HG03108 (cell line): ENCODE measurements around the gene HORMAD2.
"Not testable (repeated sequence)": the region's sequence is repeated elsewhere in the genome, so short reads cannot be mapped to it uniquely, and the experiment has no call there.

Experiments
- ATAC-seq: cut with Tn5 transposase; IDR thresholded peaks from one replicate; pipeline ENCODE4 v1.9.1; 2021; ENCODE audit warnings: moderate library complexity; ENCODE audit not compliant: unreplicated experiment

The HORMAD2 gene

DNA sequence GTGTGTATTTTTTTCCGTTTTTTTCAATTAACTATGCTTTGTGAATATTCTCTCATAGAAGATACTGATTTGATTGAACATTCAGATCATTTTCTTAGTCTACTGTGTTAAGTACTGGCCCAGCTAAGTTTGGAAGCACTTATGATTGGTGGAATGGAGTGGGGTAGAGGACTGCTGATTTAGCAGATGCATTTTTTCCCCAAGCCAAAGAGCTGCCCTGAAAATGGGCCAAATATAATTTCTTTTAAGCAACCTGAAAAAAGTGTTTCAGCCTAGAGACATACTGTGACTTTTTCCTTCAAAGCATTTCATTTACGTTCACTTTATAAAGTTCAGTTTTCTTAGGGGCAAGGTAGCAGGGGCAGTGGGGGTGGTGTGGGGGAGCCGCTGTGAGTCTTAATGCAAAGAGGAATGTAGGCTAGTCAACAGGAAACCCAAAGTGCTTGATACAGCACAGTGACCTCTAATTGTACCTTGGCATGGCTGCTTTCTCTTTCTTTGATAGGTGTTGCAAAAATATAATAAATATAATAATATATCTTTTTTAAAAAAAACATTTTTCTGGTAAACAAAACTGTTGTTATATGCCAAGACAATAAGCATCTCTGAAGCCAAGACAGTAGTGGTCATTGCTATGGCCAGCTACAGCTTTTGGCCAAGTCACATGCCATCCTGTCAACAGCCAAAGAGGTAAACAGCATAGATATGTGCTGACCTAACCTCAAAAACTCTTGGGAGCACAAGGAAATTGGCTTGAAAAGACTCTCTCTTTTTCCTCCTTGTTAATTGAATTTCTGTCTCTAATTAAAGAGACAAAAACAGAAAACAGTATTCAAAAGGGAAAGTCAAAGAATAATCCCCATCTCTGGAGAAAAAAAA lies 107.5 kb downstream of the HORMAD2 start:
- no peak for ATAC-seq

DNA sequence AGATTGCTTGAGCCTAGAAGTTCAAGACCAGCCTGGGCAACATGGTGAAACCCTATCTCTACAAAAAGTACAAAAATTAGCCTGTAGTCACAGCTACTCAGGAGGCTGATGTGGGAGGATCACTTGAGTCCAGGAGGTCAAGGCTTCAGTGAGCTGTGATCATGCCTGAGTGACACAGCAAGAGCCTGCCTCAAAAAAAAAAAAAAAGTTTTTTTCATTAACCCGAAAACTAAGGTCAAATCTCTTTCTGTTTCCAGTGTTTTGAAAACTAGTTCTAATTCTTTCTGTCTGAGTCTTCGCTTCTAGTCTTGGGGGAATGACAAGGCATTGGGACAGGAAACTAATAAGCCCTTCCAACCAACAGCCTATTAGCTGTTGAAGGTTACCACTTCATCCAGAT lies 108.6 kb downstream of the HORMAD2 start:
- no peak for ATAC-seq

DNA sequence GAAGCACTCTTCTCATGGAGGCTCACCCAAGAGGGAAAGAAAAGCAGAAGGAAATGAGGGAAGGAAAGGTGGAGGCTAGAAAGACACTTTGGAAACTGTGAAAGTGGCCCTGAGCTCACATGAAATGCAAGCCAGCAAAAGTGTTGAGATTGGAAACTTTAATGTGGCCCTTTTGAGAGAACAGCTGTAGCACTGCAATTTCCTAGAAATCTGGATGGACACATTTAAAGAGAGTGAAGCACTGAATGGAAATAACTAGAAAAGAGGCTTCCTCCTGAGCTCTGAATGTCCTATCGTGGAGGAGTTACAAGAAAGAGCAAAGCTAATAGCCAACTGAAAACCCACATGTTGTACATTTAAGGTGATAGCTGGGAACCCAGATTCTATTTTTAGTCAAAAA lies 110.3 kb downstream of the HORMAD2 start:
- ATAC-seq, result no peak

DNA sequence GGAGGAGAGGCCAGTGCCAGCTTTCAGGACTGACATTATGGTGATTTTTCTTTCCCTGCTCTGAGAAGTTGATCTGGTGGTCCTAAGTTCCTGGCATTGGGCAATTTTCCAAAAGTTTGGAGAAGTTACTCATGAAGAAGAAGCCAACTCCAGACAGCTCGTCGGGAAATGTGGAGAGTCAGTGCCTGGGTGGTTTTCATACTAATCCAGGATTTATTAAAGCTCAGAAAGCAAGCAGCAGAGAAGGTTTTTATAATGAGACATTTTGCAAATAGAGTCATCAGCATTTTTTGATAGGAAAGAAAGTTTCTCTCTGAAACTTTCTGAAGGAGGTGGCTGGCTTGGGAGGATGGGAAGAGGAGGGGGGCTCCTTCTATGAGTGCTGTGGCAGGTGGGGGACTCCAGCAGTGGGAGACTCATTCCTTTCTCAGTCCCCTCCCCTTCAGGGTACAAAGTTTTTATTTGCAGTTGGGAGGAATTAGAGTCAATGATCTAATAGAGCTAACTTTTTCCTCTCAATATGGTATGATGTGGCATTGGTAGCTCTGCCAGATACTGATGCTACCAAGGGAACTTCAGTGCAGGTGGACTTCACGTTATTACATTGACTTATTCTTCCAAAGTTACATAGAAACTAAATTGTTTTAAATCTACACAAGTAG lies 110.9 kb downstream of the HORMAD2 start:
- ATAC-seq, result no peak

DNA sequence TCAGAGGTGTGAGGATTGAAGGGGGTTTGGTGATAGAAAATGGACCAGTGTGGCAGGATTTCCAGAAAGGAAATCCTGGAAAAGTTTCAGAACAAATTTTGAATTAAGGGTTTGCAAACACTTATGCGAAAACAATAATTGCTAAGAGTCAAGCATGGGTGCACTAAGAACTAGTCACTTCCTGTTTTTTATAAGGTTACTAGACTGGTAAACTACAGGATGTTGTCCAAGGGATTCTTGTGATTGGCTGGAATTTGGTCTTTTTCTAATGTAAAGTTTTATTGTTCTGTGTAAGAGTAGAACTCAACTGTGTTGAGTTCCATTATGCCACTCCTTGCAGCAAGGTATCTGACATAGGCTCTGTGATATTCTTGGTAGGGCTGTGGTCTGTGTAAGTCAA lies 112.2 kb downstream of the HORMAD2 start:
- no peak for ATAC-seq

DNA sequence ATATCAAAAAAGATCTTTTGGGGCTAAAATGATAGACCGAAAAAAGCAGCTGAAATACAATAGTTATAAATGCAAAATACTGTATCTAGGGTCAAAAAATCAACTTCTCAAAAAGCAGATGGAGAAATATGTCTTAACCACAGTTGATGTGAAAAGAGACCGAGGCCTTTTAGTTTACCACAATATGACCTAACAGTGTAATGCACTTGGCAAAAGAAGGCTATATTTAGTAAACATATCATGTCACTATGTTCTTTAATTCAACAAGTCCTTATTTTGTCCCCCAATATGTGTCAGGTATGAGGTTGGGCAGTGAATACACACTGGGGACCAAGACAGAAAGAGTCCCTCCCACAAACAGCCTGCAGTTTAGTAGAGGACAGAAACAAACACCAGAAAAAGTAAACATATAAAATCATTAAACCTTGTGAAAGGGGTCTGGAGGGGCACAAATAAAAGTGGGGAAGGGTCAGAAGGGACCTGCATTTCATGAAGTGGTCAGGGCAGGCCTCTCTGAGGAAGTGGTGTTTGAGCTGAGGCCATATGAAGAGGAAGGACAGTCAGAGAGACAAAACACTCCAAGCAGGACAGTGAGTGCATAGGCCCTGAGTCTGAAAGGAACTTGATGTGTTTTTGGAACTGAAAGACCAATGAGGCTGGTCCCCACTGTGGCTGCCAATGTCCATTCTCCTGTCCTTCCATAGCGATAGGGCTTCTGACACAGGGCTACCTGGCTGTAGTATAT lies 112.9 kb downstream of the HORMAD2 start:
- ATAC-seq, result no peak

DNA sequence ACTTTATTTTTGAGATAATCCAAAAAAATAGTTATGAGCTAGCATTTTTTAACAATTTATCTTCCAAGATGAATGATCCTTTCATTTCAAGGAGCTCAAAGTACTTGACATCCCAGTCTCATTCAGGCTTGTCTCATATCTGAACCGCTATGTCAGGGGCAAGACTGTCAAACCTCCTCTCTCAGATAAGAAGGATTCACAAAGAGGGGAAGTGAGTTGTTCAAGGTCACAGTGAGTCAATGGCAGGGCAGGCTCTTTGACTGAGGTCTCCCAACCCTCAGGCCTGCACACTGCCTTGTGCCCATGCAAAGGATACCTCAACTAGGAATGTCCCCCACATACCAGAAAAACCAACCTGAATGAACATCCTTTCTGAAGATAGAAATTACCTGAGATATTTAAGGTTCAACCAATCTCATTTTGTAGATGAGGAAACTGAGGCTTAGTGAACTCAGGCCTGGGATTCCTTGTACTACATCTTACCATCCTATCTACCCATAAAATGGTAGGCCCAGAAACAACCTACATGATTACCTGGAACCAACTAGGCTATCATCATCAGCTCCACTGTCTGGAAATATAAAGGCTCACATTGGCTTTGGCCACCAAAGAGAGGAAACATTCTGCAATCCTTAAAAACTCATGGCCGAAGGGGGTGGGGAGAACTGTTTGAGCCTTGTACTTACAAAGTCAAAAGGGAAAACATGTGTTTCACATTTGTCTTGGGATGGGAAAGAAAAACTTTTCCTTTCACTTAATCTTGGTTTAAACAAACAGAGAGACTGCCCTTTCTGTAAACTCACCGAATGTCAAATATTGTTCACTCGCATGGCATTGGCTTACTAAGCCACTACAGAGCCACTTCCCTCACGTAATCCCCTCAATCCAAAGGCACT lies 115.2 kb downstream of the HORMAD2 start:
- ATAC-seq, result no peak

DNA sequence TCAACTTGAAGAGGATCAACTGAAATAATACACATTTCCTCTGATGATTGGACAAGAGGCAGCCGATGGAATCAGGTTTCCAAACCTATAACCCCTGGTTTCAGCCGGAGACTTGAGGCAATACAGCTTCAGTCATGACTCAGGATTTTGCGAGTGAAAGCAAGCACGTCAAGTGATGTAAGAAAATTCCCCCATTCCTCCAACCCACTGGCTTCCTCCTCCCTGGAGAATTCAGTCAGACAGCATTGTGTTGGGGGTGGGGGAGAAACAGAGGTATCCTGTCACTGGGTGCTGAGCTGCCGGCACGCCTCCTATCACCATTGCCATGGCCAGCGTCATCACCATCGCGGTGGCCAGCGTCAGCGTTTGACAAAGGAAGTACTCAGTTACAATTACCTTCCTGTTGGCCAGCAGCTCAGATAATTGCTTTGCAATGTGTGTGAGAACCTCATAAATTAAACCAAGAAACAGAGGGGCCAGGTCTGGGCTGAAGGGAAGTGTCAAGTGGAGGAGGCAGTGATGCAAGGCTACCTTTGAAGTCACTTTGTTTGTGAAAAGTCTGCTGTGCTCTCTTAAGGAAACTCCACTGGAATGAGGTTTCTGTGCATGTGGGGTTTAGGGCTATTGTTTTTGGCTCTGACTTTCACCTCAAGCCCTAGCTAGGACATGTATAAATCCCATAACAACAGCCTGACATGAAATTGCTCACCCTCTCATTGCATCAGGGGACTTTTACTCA lies 116.0 kb downstream of the HORMAD2 start:
- ATAC-seq, result peak; percentile 47

DNA sequence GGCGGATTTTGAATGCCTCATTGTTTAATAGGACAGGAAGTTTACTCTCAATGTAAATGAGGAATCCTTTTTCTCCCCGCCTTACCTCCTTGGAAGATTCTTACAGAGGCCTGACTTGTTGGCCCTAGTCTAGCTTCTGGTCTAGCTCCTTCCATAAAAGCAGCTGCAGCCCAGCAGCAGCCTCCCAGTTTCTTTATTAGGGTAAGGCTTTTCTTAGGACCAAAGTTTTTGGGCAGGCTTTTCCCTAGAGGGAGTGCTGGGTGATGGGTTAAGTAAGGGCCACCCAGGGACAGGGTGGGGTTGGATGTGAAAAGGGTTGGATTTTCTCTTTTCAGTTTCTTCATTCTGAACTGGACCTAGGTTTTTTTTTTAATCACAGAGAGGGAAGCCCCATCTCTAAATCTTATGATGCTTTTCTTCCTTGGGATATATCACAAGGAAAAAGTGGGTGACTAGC lies 116.6 kb downstream of the HORMAD2 start:
- peak; percentile 14 for ATAC-seq

DNA sequence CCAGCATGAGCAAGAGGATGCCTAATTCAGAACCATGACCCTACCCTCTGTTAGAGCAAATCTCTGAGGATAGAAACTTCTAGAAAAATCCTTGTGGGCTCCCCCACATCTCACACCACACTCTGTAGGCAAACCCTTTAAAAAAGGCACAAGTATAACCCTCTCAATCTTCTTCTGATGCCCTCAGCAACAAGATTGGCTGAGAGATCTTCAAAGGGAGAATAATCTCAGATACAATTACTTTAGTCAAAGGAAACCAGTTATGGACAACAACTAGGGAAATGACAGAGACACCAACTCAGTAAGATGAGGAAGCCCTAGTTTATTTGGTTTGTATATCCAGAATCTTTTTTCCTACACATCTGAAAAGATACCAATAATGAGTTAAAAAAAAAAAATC lies 117.1 kb downstream of the HORMAD2 start:
- ATAC-seq, result no peak

DNA sequence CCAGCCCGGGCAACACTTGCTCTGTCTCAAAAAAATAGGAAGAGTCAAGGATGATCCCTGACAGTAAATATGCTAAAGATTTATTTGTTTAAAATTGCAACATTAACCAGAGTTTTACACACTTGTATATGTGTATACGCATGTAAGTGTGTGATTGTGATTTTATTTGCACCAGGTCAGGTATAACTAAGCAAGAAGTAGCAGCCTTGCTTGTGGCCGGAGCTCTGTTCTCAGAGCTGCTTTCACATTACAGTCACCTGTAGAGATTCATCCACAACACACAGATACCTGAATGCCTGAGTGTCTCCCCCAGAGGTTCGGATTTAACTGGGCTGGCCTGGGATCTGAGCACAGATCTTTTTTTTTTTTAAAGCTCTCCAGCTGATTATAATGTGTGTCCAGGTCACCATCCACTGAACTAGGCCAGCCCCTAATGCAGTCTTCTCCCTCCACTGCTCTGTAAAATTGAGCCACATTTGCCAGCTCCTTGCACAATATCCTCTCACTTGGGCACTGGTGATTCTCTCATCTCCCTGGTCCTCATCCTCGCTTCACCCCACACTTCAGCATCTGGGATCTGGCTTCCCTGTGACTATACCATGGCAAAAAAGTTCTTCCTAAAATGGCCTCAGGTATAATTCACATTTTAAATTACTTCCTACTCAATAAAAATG lies 118.0 kb downstream of the HORMAD2 start:
- ATAC-seq, result no peak

DNA sequence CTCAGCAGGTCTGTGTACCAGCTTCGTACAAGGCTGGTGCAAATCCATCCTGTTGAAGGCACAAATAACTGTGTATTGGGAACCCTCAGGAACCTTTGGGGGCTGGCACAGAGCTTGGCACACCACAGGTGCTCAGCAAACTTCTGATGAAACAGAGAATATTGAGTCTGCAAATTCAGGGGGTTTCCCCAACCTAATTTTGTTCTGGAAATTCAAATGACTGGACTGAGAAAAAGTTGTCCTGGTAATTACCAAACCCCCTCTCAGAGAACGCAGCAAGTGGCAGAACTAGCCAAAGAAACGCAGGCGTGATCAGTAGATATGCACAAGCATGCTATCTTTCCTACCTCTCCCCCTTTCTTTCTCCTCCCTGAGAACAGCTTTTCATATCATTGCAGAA lies 118.7 kb downstream of the HORMAD2 start:
- no peak for ATAC-seq

DNA sequence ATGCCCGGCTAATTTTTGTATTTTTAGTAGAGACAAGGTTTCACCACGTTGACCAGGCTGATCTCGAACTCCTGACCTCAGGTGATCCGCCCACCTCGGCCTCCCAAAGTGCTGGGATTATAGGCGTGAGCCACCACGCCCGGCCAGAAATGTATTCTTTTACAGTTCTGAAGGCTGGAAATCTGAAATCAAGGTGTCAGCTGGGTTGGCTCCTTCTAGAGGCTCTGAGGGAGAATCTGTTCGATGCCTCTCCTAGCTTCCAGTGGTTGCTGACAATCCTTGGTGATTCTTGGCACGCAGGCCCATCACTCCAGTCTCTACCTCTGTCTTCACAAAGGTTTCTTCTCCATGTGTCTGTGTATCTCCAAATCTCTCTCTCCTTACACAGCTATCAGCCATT lies 120.6 kb downstream of the HORMAD2 start:
- ATAC-seq, result not testable (repeated sequence)

DNA sequence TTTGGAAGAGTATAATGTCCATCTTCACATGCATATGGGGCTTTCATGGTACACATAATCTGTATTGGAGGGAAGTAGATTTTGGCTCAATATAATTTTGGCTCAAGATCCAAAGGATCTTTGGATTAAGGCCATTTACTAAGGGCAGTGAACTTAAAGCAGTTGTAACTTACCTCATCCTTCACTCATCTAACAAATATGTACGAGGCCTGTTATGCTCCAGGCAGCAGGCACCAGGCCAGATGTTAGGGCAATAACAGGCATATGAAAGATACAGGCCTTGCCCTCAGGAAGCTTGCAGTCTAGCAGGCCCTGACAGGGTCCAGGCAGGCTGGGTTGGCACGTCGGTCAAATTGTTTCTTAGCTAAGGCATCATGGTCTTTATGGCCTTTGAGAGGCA lies 121.7 kb downstream of the HORMAD2 start:
- no peak for ATAC-seq

DNA sequence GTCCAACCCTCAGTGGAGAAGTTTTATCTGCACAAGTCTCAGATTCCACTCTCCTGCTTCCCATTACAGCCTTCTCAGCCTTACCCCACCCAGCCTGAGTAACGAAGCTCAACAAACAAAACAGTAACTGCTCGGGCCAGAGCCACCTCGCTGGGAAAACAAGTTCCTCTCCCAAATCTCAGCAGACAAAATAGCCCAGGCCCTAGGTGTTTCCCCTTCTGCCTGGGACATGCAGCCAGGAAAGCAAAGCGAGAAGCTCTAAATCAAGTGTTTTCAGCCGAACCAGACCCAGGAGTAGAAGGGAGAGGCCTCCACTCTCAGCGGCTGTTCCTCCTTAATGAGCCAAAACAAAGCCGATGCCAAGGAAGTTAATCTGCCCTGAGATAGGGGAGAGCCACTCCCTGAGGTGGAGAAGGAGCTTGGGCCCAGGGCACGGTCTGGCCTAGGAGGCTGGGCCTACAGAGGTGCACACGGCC lies 122.3 kb downstream of the HORMAD2 start:
- ATAC-seq, result no peak

DNA sequence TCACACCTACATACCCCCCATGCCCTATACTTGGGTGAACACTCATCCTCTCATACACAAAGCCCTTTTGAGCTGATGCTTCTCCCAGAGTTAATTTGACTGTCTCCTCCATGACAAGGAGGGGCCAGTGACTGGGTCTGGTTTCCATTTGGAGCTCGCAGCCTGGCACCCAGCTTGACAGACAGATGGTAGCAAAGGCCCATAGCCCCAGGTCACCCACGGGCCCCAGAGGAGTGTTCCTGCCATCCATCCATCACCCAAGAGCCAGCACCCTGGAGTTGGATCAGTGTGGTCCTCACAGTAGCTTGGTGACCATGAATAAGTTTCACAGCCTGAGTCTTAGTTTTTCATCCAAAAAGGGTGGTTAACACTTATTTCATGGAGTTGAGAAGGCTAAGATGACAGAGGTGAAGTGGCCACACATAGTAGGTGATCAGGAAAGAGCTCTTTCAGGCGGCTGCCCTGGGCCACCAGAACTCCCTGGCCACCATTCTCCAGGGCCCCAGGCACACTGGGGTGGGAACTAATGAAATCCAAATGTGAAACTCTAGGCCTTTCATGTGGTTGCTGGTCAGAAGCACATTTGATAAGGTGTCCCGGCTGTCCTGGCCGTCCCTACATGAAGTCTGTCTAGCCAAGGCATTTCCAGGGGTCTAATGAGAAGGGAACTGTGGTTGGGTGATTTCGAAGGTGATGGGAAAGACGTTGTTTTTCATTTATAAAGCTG lies 123.9 kb downstream of the HORMAD2 start:
- ATAC-seq, result no peak

DNA sequence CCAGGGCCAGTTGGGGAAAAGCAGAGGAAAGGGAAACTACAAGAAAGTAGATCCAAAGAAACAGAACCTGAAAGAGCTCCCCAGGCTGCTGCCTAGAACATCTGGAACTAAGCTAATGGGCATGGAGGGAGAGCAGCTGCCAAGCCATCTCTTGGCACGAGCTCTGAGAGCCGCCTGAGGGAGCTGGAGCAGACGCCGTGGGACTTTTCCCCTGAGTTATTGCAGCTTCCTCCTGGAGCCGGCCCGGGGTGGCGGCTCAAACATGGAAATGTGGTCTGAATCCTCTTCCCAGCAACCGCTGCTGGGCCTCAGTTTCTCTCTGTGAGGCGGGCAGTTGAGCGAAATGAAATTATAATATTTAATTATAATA lies 124.5 kb downstream of the HORMAD2 start:
- ATAC-seq, result no peak

DNA sequence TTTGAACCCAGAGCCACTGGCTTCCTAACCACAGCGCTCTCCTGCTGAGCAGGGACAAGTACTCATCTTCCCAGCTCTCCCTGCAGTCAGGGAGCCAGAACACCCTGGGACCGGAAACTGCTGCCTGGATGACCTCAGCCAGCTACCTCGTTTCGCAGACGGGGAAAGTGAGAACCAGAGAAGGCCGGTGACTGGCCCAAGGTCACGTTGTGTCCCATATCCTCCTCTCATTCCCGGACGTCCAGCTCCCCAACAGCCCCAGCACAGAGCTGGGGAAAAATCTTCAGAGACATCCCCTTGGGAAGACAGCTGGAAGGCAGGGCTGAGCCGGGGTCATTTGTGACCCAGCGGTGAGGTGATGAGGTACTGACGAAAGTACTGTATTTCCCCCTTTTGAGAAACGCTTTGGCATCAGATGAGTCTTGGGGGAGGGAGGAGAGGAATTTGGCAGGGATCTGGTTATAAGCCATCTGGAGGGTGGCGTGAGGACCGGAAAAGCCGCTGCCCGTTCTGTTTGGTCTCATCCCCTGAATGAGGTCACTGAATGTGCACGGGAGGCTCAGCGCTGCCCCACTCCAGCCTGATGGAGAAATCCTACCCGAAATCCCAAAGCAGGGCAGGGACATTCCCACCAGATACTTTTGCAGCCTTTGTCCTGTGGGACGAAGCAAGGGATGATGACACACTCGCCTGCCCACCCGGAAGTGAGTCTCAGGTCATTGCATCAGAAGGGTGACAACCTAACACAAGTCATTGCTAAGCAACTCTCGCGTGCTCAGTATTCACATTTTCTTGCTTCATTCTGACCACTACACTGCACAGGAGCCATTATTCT lies 125.2 kb downstream of the HORMAD2 start:
- no peak for ATAC-seq
